Osteocyte (in vitro differentiated cells): ENCODE measurements around the gene BMP8B. TPM values are rescaled to one million over a fixed set of nuclear protein-coding genes. Genes with fewer than 3 reads are reported as not detected.
"Not testable (repeated sequence)": the region's sequence is repeated elsewhere in the genome, so short reads cannot be mapped to it uniquely, and the experiment has no call there.

Experiments
- DNase-seq: peaks from one replicate; pipeline ENCODE4 v3.0.0; 2021; ENCODE audit warnings: mixed read lengths; ENCODE audit not compliant: unreplicated experiment; ENCODE audit errors: extremely low spot score
- H3K27ac Mint-ChIP-seq: one replicate; pipeline ENCODE4 v1.8.0; 2021; ENCODE audit warnings: mild to moderate bottlenecking, mixed read lengths; ENCODE audit not compliant: unreplicated experiment
- H3K27me3 Mint-ChIP-seq: one replicate; pipeline ENCODE4 v1.8.0; 2021; ENCODE audit warnings: mixed read lengths; ENCODE audit not compliant: unreplicated experiment
- H3K36me3 Mint-ChIP-seq: one replicate; pipeline ENCODE4 v1.8.0; 2021; ENCODE audit warnings: mixed read lengths; ENCODE audit not compliant: unreplicated experiment
- H3K4me1 Mint-ChIP-seq: one replicate; pipeline ENCODE4 v1.8.0; 2021; ENCODE audit warnings: mixed read lengths; ENCODE audit not compliant: unreplicated experiment
- H3K4me3 Mint-ChIP-seq: one replicate; pipeline ENCODE4 v1.8.0; 2021; ENCODE audit warnings: mild to moderate bottlenecking, moderate library complexity, mixed read lengths; ENCODE audit not compliant: unreplicated experiment
- H3K9me3 Mint-ChIP-seq: one replicate; pipeline ENCODE4 v1.8.0; 2021; ENCODE audit warnings: mixed read lengths; ENCODE audit not compliant: unreplicated experiment
- CTCF ChIP-seq: fragments of 200-600 bp; sonication (generic); IDR thresholded peaks from 2 replicates; pipeline ENCODE4 v1.5.0; 2021; ENCODE audit warnings: antibody characterized with exemption, mild to moderate bottlenecking, moderate library complexity
- total RNA-seq: library from RNA; stranded (reverse); gene quantifications from 2 replicates; pipeline ENCODE4 v1.2.1, GENCODE V29; 2021

BMP8B gene
- total RNA-seq, 1 donor from 2014 or later: 0.08 TPM

- not testable (repeated sequence) for DNase-seq, H3K27me3 Mint-ChIP-seq, H3K4me1 Mint-ChIP-seq, H3K27ac Mint-ChIP-seq, H3K9me3 Mint-ChIP-seq, H3K4me3 Mint-ChIP-seq, H3K36me3 Mint-ChIP-seq
Measured at GRCh38 chr1:39766466-39766865, 22.2 kb downstream of the BMP8B start.

GRCh38 chr1:39764512-39764911, 24.2 kb downstream of the BMP8B start:
- H3K27ac Mint-ChIP-seq, DNase-seq, H3K27me3 Mint-ChIP-seq, H3K36me3 Mint-ChIP-seq, H3K4me3 Mint-ChIP-seq, H3K9me3 Mint-ChIP-seq, H3K4me1 Mint-ChIP-seq: not testable (repeated sequence)

GRCh38 chr1:39763619-39764374, 24.9 kb downstream of the BMP8B start:
- not testable (repeated sequence) for H3K36me3 Mint-ChIP-seq, DNase-seq, H3K27ac Mint-ChIP-seq, H3K4me3 Mint-ChIP-seq, H3K9me3 Mint-ChIP-seq, H3K27me3 Mint-ChIP-seq, H3K4me1 Mint-ChIP-seq

- peaks cover 4% of the 10 kb centered on the region for H3K36me3 Mint-ChIP-seq
- no peak for DNase-seq
- no peak overlapping the region for H3K4me3 Mint-ChIP-seq
- no peaks in the 10 kb centered on the region for H3K4me1 Mint-ChIP-seq
- H3K9me3 Mint-ChIP-seq: no peaks in the 10 kb centered on the region
- TF ChIP-seq CTCF: no peak
- H3K27me3 Mint-ChIP-seq: no peaks in the 10 kb centered on the region
- H3K27ac Mint-ChIP-seq: no peak overlapping the region
Measured at GRCh38 chr1:39762550-39763540, 25.8 kb downstream of the BMP8B start.

GRCh38 chr1:39761557-39762260, 27.0 kb downstream of the BMP8B start:
- DNase-seq: no peak
- Mint-ChIP-seq H3K4me1 (no peaks in the 10 kb centered on the region), H3K36me3 (peaks cover 10% of the 10 kb centered on the region), H3K27ac (no peak overlapping the region), H3K9me3 (no peaks in the 10 kb centered on the region), H3K27me3 (no peaks in the 10 kb centered on the region), H3K4me3 (no peak overlapping the region)
- no peak for TF ChIP-seq CTCF

GRCh38 chr1:39761016-39761415, 27.6 kb downstream of the BMP8B start:
- DNase-seq: no peak
- peaks cover 15% of the 10 kb centered on the region for H3K36me3 Mint-ChIP-seq
- no peaks in the 10 kb centered on the region for H3K4me1 Mint-ChIP-seq
- TF ChIP-seq CTCF: no peak
- no peak overlapping the region for H3K27ac Mint-ChIP-seq
- H3K9me3 Mint-ChIP-seq: no peaks in the 10 kb centered on the region
- no peaks in the 10 kb centered on the region for H3K27me3 Mint-ChIP-seq
- H3K4me3 Mint-ChIP-seq: no peak overlapping the region
